Measurements from ENCODE around the gene MKLN1.

Gene MKLN1

GRCh38 chr7:131524115-131524514, 196.4 kb downstream of the MKLN1 start:
- no peak for TF ChIP-seq CTCF (IDR thresholded peaks at IDR 0.05; ENCODE audit: extremely low read depth, missing control alignments)
- DNase-seq (ENCODE audit: low spot score), result no peak

DNA sequence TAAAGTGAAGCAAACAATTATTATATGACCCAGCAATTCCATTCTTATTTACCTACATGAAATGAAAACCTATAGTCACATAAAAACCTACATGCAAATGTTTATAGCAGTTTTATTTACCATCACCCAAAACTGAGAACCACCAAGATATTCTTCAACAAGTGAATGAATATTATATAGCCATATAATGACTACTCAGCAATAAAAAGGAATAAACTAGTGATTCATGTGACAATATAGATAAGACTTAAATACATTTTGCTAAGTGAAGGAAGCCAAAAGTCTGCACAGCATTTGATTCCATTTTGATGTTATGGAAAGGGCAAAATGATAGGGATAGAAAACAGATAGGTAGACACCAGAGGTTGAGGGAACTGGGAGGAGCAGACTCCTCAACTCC, 197.0 kb downstream of the MKLN1 start:
- TF ChIP-seq CTCF (IDR thresholded peaks at IDR 0.05; ENCODE audit: extremely low read depth, missing control alignments), result no peak
- no peak for DNase-seq (ENCODE audit: low spot score)

DNA sequence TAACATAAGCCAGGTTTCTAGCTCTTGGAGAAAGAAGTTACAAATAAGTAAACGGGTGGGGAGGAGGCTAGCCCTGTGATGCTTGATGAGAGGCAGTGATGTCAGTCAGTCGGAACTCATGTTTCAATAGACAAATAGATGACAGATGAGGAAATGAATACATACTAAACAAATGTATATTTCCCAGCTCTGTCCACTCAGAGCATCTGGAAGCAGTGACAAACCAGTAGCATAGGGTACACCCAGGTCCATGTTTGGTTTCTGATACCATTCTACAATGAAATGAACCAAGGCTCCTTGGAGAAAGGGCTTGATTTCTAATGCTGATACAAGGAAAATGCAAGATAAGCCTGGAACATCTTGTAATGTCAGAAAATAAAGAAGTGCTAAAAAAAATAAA, 198.1 kb downstream of the MKLN1 start:
- TF ChIP-seq CTCF (IDR thresholded peaks at IDR 0.05; ENCODE audit: extremely low read depth, missing control alignments), result no peak
- no peak for DNase-seq (ENCODE audit: low spot score)

DNA sequence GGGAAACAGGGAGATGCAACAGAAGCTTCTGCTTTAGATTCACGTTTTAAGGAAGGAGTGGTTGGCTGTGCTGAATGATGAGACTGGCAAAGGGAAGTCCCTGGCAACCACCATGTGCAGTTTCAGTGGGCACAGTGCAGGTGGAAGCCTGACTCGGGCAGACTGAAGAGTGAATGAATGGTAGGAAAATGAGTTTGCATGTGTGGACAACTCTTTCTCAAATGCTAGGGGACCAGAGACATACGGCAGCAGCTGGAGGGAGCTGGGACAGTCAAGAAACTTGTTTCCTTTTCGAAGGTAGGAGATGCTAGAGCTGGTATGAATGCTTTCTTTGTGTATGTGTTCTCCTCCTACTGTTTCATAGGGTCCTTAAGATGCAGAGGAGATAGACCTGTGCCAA, 199.8 kb downstream of the MKLN1 start:
- TF ChIP-seq CTCF (IDR thresholded peaks at IDR 0.05; ENCODE audit: extremely low read depth, missing control alignments), result no peak
- DNase-seq (ENCODE audit: low spot score), result no peak

- no peak for TF ChIP-seq CTCF (IDR thresholded peaks at IDR 0.05; ENCODE audit: extremely low read depth, missing control alignments)
- DNase-seq (ENCODE audit: low spot score), result no peak
Measured at GRCh38 chr7:131529179-131529578, 201.5 kb downstream of the MKLN1 start.

GRCh38 chr7:131529617-131530016, 201.9 kb downstream of the MKLN1 start:
- no peak for DNase-seq (ENCODE audit: low spot score)
- no peak for TF ChIP-seq CTCF (IDR thresholded peaks at IDR 0.05; ENCODE audit: extremely low read depth, missing control alignments)

GRCh38 chr7:131530137-131530536, 202.5 kb downstream of the MKLN1 start:
- TF ChIP-seq CTCF (IDR thresholded peaks at IDR 0.05; ENCODE audit: extremely low read depth, missing control alignments), result no peak
- DNase-seq (ENCODE audit: low spot score), result no peak
